Kasumi-1 (cell line): ENCODE data around the gene PES1.
"Not testable (repeated sequence)": the region's sequence is repeated elsewhere in the genome, so short reads cannot be mapped to it uniquely, and the experiment has no call there.

Source experiments
- DNase-seq, 2 experiments: peaks; one replicate each; lab custom pipeline; 2025; lab: John Stamatoyannopoulos, UW

PES1 gene

GRCh38 chr22:30609260-30610185 is 17.8 kb upstream of the PES1 start:
- peak; percentile 86 for DNase-seq

GRCh38 chr22:30607939-30608338 is 16.2 kb upstream of the PES1 start:
- DNase-seq: no peak

GRCh38 chr22:30607300-30607930 is 15.7 kb upstream of the PES1 start:
- no peak for DNase-seq

GRCh38 chr22:30606455-30607299 is 15.0 kb upstream of the PES1 start, which contains the start of gene TCN2:
TCN2 (plus strand) TSS chr22:30607174; CDS start chr22:30607332, 158 bp downstream.
- DNase-seq: peak; percentile 53 to 54

- DNase-seq: peak; percentile 50 to 70
Measured at GRCh38 chr22:30605449-30606110, 13.9 kb upstream of the PES1 start.

GRCh38 chr22:30604723-30605122 is 13.0 kb upstream of the PES1 start:
- no peak for DNase-seq

- no peak for DNase-seq
Measured at GRCh38 chr22:30603801-30604200, 12.1 kb upstream of the PES1 start.

- DNase-seq: peak; percentile 46 to 77
Measured at GRCh38 chr22:30602049-30602448, 10.3 kb upstream of the PES1 start.

- DNase-seq: no peak
Measured at GRCh38 chr22:30601464-30601863, 9.8 kb upstream of the PES1 start.

GRCh38 chr22:30600921-30601320 is 9.2 kb upstream of the PES1 start:
- DNase-seq: no peak

GRCh38 chr22:30598986-30599385 is 7.3 kb upstream of the PES1 start:
- DNase-seq: no peak

GRCh38 chr22:30596886-30597285 is 5.2 kb upstream of the PES1 start:
- no peak for DNase-seq

GRCh38 chr22:30596199-30596598 is 4.5 kb upstream of the PES1 start:
- DNase-seq: no peak

- DNase-seq: not testable (repeated sequence)
Measured at GRCh38 chr22:30592360-30592713, 627 bp upstream of the PES1 start.

- peak in 1 of 2 experiments; percentile 16 for DNase-seq
Measured at GRCh38 chr22:30591191-30591587, 521 bp downstream of the PES1 start.

GRCh38 chr22:30586414-30586813 is 5.3 kb downstream of the PES1 start:
- no peak for DNase-seq

GRCh38 chr22:30584441-30584840 is 7.3 kb downstream of the PES1 start:
- DNase-seq: no peak

- no peak for DNase-seq
Measured at GRCh38 chr22:30582788-30583545, 8.7 kb downstream of the PES1 start.

GRCh38 chr22:30582051-30582450 is 9.7 kb downstream of the PES1 start:
- no peak for DNase-seq

- DNase-seq: no peak
Measured at GRCh38 chr22:30580896-30581295, 10.8 kb downstream of the PES1 start.

GRCh38 chr22:30578481-30578880 is 13.2 kb downstream of the PES1 start:
- DNase-seq: no peak
